ENCODE results near the gene ASCL2.
A peak's percentile ranks its signal among the peaks of the same experiment; 100 is the strongest.

The ASCL2 gene

GRCh38 chr11:2271327-2272227, 1.2 kb upstream of the ASCL2 start:
- DNase-seq, result no peak

- DNase-seq, result no peak
Observed at GRCh38 chr11:2271077-2271326, 614 bp upstream of the ASCL2 start.

GRCh38 chr11:2269601-2270321, 627 bp downstream of the ASCL2 start:
- no peak for DNase-seq

- DNase-seq, result peak; percentile 16
Observed at GRCh38 chr11:2268729-2269600, 1.4 kb downstream of the ASCL2 start.

- DNase-seq, result no peak
Observed at GRCh38 chr11:2267851-2268728, 2.3 kb downstream of the ASCL2 start.

DNA sequence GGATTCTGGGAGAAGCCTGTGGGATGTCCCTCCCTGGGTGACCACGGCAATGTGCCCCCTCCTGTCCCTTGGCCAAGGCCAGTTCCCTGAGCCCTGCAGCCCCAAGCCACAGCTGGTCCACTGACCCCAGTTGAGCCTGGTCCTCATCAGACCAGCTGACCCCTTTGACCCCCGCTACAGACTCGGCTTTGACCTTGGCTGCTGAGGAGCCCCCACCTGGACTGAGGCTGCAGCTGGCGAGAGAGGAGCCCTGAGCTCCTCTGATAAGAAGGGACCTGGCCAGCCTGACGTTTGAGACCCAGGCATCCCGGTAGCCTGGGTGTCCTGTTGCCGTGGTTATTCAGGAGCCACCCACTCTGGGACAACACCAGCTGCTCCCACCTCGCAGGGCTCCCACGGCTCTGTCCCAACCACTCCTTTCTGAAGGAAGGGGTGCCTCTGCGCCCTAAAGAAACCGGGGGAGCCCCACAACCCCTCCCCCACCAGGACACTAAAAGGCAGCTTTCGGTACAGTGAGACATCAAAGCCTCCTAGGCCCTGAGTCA, 3.0 kb downstream of the ASCL2 start:
- no peak for DNase-seq

DNA sequence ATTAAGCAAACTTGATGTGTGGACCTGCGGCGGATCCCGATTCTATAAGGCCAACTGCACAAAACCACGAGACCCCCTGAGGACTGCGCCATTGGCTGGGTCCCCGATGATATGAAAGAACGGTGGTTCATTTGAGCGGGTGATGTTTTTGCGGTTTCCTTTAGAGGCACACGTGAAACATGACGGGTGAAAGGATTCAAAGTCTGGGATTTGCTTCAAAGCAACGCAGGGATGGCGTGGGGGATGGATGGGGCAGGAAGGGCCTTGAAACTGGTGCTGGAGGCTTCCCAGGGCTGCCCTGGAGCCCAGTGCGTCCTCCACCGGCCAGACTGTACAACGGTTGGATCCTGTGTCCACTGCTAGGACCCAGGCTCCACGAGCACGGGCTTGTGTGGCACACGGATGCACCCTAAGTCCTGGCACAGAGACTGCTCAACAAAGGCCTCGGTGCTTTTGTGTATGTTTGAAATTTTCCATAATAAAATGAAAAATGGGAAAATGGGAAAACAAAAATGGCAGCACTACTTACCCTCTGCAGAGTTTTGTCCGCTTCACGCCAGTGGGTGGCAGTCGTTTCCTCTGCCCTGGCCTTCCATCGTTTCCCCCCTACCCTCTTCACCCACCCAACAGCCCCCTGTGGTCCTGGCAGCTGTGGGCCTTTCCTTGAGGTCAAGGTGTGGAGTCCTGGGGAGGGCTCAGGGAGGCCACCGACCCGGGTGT, 3.6 kb downstream of the ASCL2 start:
- no peak for DNase-seq

DNA sequence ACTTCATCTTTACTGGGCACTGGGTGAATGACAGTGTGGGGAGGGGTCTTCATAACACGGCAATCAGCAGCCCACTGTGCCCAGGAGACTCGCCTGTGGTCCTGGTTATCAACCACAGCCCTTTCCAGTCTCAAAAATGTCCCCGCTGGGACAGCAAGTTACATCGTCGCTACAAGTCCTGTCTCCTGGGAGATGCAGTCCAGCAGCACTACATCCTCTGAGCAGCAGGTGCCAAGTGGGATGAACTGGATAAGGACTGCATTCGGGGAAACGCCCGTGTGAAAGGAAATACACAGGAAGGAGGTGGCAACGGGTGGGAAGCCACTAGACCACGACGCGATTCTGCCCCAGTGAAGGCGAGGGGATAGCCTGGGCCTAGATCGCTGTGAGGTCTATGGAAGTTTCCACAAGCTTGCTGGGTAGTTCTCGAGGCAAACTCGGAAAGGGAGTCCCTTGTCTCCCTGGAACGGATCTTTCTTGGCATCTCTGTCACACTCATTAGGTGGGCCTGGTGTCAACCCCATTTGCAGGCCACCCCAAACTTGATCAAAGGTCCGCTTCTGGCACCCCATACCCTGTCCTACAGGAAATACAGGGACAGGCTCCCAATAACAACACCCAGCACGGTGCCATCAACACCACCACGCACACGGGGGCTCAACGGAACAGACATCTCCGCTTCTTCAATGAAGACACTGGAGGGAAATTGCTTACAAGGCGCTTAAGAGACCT, 4.4 kb downstream of the ASCL2 start:
- DNase-seq, result no peak

DNA sequence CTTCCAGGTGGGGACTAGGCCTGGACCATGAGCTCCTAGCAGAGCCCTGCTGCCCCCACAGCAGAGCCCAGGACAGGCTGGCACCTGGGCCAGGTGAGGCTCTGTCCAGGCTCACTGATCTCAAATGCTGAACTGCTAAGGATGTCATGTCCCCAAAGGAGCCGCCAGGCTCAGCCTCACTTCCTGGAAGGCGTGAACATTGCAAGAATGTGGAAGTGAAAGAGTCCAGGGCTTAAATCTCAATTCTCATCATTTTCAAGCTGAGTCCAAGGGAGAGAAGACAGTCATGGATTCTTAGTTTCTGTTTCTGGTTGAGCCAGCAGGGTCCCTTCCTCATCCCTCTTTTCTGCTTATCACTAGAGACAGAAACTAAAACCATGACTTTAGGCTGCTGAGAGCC, 5.0 kb downstream of the ASCL2 start:
- no peak for DNase-seq

- no peak for DNase-seq
Observed at GRCh38 chr11:2264366-2265053, 5.9 kb downstream of the ASCL2 start.

- no peak for DNase-seq
Observed at GRCh38 chr11:2263724-2264360, 6.5 kb downstream of the ASCL2 start.

GRCh38 chr11:2263071-2263565, 7.3 kb downstream of the ASCL2 start:
- no peak for DNase-seq

GRCh38 chr11:2262301-2263070, 7.9 kb downstream of the ASCL2 start:
- DNase-seq, result no peak

DNA sequence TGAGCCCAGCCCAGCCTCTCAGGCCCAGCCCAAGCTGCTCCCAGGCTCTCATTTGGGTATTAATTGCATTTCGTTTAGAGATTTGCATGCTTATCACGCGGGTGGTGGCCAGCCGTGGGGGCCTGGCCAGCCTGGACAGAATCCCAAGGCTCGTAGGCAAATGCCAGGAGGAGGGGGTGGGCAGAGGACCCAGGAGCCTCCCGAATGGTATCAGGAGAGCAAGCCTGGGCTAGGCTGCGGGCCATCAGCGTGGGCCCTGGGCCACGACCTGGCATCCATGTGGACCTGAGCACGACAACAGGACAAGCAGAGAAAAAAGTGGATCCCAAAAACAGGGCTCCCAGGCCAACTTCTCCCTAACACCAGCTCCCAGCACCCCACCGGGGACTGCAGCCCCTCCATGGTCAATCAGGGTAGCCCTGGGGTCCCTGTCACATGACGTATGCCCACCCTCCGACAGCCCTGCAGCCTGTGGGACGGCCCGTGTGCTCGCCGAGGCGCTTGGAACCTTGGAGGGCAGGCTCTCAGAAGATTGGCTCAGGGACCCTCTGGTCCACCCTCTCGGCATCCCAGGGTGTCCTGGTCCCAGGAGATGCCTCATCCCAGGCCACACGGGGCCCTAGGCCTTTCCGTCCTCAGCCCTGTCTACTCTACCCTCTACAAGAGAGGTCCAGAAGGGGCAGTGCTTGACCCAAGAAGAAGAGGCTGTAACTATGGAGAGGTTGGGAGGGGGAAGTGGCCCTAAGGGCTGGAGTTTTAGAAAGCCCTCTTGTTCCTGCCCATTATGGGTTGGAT, 8.8 kb downstream of the ASCL2 start:
- no peak for DNase-seq

DNA sequence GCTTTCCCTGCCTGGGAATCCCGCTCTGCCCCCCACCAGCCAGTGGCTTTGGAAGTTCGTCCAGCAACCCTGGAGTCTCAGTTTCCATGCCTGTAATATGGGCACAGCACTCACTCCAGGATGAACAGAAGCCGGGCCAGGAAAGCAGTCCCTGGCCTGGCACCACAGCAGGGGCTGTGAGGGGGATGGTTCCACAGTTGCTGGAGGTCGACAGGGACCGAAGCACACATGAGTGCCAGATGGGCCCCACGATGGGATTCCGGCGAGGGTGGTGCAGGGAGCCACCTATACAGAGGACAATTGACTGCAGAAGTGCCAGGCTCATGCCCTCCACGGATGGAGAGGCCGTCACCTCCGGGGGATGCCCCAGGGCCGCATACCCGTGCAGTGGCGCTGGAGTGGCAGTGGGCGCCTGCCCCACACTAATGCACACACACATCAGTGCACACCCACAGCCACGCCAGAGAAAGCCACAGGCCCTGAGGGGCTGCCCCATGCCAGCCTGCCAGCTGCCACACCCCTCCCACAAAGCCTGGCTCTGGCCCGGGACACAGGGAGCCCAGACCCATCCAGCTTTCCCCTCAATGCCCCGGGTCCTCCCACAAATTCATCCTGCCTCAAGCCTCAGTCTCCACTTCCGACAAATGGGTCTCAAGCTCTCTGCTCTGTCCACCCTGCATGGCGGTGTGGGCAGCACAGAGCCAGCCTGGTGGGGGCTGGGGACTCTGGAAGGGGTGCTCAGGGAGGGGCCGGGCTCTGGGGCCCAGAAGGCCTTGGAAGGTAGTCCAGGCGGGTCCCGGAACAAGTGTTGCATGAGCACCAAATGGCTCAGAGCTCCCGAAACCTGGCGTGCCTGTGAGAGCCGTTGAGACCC, 9.7 kb downstream of the ASCL2 start:
- no peak for DNase-seq

GRCh38 chr11:2259897-2260451, 10.4 kb downstream of the ASCL2 start:
- no peak for DNase-seq

Data from activated effector memory CD4-positive, alpha-beta T cell treated with Interleukin-2 at 50 U/mL for 16 hours (primary cell).